HUDEP-2 (cell line): ENCODE data around the gene CLIP1.
"Not testable (repeated sequence)": the region's sequence is repeated elsewhere in the genome, so short reads cannot be mapped to it uniquely, and the experiment has no call there.

Experiments used
- DNase-seq, 76 experiments: peaks; one replicate each; lab custom pipeline; 2025; ENCODE audit not compliant: unreplicated experiment in 76 of 76; lab: John Stamatoyannopoulos, UW

The CLIP1 gene

DNA sequence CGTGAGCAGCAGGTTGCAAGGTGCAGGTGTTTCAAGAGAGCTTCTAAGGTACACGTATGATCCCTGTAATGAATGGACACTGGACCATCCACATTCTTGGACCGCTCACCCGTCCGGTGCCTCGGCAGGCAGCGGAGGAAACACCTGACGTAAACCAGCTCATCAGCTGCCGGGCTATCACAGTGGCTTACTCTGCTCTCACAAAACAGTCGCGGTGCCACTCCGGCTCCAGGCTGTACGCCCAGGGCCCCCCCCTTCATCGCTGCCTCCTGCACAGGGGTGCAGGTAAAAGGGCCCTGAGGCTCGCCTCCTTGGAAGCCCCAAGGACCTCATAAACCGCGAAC lies 156.6 kb downstream of the CLIP1 start:
- peak in 11 of 76 experiments; percentile 17 to 51 (median 32) for DNase-seq

DNA sequence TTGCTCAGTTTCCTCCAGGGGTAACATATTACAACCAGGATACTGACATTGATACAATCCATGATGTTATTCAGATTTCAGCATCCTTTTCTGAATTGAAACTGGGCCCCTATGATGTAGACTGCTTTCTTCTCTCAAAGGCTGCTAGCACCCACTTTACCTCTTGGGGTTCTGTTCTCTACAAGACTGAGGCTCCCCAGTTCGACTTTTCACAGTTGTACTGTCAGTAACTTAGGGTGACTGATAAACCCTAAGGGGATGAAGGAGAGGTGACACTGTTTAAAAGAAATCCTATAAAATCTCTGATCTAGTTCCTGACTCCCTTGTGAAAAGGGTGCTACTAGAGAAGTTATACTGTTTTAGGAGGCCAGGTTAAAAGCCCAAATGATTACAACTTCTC lies 157.0 kb downstream of the CLIP1 start:
- DNase-seq: no peak

DNA sequence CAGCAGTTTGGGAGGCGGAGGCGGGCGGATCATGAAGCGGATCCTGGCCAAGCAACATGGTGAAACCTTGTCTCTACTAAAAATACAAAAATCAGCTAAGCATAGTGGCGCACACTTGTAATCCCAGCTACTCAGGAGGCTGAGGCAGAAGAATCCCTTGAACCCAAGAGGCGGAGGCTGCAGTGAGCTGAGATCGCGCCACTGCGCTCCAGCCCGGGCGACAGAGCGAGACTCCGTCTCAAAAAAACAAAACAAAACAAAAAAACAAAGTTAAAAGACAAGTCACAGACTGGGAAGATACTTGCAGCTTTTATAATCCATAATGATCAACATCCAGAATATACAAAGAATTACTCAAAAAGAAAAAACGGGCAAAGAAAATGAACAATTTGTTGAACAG lies 161.7 kb downstream of the CLIP1 start:
- not testable (repeated sequence) for DNase-seq

DNA sequence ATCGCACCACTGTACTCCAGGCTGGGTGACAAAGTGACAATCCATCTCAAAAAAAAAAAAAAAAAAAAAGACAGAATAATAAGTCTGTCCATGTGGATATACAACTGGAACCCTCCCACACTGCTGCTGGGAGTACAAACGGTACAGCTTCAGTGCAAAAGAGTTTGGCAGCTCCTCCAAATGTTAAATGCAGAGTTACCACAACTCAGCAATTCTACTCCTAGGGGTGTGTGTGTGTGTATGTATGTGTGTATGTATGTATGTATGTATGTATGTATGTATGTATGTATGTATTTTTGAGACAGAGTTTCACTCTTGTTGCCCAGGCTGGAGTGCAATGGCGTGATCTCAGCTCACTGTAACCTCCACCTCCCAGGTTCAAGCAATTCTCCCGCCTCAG lies 163.5 kb downstream of the CLIP1 start:
- not testable (repeated sequence) for DNase-seq

- DNase-seq: not testable (repeated sequence)
Observed at GRCh38 chr12:122258462-122258861, 164.0 kb downstream of the CLIP1 start.

DNA sequence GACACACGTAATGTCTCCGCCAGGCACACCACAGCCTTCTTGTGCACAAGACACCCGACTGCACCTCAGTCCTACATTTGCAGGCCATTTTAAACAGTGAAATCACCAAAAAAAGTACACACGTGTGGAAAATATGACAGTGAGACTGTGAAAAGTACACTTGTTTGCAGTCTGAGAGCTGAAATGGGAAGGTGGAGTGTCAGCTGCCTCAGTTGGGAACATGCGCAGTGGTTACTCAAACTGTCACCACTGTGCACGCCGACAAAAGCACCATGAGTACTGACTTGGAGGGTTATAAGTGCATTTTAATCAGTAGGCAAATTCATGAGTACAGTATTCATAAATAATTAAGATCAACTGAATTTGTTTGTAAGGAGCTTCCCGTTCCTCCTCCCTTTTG lies 171.9 kb downstream of the CLIP1 start:
- no peak for DNase-seq

GRCh38 chr12:122250047-122250446 lies 172.4 kb downstream of the CLIP1 start:
- no peak for DNase-seq

DNA sequence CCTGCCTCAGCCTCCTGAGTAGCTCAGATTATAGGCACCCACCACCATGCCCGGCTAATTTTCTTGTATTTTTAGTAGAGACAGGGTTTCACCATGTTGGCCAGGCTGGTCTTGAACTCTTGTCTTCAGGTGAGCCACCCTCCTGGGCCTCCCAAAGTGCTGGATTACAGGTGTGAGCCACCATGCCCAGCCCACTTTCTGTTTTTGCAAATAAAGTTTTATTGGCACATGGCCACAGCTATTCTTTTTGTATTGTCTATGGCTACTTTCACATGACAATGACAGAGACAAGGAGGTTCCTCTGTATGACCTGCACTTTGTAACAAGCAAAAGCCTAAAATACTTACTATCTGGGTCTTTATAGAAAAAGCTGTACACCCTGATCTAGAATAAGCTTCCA lies 176.9 kb downstream of the CLIP1 start:
- DNase-seq: no peak

DNA sequence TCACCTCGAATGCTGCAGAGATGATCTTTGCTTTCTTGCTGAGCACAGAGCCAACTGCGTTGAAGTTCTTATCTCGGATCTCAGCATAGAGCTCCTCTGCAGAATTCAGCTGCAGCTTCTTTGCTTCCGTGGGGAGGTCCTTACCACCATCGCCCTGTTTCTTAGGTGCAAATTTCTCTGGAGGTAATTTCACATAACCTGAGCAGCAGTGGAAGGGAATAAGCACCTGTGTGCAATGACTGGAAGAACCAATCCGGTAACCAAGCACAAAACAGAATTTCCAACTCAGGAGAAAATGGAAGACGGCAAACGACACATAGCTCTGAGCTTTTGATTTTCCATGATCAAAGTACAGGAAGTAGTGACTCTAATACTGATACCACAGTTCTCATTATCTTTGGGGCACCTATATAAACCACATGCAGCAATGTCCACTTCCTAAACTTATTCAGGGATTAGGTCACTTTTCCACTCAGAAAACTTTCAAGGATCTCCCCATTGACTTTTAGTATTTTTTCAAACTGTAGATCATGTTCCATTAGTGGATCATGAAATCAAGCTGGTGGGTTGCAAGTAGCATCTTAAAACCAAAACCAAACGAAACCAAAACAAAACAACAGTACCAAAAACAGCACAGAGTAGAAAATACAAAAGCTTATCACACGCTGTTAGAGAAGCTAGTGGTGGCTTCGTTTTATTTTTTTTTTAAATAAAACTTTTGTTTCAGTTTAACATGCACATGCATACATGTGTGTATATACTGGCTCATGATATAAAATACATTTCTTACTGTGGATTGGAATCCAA lies 177.7 kb downstream of the CLIP1 start:
- DNase-seq: no peak

DNA sequence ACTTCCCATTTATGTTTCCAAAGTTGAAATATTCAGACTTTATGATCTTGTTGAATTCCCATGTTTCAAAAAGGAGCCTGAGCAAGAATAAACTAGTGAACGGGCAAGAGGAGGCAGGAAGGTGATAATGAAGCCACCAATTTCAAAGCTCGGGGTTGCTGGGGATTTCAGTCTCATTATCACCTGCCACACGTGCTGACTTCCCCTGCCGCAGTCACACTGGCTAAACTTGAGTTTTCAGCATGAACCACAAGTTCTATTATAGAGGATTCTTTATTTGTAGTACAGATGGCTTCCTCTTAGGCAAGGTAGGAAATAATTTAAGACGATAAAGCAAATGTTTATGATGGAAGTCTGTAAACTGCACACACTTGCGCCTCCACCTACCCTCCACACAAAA lies 178.5 kb downstream of the CLIP1 start:
- DNase-seq: no peak

DNA sequence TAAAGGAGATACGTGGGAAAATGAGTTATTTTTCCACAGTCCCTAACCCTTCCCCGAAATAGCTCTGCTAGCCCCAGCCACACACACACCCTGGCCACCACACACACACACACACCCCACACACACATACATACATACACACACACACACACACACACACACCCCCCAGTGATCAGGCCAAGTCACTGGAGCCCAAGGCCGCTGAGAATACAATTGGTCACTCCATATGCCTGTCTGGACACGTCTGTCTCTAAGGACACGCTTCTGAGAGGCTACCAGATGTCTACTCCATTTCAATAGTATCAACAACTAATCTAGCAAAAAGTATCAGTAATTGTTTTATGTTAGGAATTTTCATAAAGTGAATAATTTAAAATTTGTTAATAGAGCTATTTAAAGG lies 183.6 kb downstream of the CLIP1 start:
- no peak for DNase-seq

DNA sequence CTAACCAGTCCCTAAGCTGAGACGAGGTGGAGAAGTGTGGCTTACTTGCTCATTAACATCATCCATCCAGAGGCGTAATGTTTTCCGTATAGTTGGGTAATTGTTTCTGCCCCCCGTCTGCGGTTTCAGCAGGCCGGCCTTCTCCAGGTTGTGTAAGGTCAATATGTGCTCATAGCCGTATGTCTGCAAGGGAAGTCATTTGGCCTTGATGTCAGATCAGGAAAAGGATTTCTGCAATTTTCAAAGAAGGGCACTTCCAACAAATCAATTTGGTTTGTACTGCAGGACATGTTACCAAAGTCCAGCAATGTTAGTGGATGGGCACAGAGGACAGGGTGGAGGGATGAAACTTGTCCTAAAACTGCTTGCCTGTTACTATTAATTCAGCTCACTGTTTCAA lies 186.7 kb downstream of the CLIP1 start:
- no peak for DNase-seq

DNA sequence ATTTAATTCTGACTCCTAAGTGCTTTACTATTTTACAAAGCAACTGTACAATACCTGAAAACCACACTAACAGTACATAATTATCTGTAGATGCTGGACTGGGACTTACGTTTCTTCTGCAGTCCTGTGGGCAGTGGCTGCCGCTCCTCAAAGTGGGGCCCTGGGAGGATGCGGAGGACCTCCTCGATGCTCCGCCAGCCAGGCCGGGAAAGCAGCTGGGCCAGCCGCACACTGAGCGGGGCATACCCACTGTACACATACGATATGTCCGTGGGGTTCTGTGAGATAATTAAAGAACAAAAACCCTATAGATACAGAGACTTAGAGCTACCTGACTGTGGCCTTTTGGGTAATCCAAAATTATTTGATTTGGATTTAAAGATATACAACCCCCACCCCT lies 189.8 kb downstream of the CLIP1 start:
- no peak for DNase-seq

GRCh38 chr12:122230798-122231197 lies 191.7 kb downstream of the CLIP1 start:
- DNase-seq: no peak

DNA sequence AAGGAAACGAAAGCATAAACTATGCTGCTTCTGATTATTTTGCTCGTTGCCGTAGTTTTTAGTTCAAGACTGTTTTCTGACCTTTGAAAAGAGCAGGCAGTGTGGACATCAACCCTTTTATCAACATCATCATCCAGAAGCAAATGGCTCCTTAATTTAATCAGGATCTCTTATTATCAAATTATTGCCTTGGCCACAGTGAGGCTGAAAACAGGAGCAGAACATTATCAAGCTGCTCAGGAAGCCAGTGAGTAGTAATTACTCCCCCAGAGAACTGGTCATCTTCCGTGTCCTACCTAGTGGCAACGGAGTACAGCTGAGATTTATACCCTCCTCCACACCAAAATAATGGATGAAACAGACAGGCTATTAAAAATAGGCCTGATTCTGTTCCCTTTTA lies 194.4 kb downstream of the CLIP1 start:
- no peak for DNase-seq

GRCh38 chr12:122227341-122227740 lies 195.1 kb downstream of the CLIP1 start:
- no peak for DNase-seq

GRCh38 chr12:122226366-122227125 lies 195.9 kb downstream of the CLIP1 start:
- DNase-seq: no peak

DNA sequence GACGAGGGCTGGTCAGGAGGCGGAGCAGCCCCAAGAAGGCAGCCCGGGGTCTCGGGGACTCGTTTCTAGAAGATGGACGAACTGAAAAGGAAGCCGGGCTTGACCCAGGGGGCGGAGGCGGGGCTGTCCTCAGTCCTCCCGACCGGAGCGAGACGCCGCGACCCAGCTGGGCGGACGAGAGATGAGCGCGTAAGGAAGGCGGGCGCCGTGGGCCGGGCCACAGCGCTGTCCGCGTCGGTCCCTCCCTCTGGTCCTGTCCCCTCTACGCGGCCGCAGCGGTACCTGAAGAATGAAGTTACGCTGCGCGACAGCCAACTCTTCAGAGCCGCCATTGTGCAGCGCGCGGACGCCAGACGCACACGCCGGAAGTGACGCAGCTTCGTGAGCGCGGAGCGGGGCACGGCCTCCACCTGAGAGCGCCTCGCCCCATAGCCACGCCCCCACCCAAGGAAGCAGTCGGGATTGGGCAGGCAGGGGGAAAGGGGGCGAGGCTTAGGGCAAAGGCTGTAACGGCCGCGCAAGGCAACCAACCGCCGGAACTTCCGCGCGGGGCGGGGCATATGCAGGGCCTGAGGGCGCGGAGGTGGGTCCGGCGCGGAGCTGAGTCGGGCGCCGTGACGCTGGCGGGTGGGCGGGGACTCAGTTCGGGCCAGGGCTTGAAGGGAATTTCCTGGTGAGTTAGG lies 196.6 kb downstream of the CLIP1 start, which contains the start of gene DIABLO:
TSS of gene DIABLO (minus strand) at position 370 of the 683 bp plus-strand sequence. CDS start at position 332, 38 bp downstream.
- DNase-seq: peak; percentile 44 to 100 (median 99)
